Bronchial epithelial cell (primary cell): Measurements from ENCODE around the gene HOXA10. TPM values are rescaled to one million over a fixed set of nuclear protein-coding genes. Genes with fewer than 3 reads are reported as not detected.
A peak's percentile ranks its signal among the peaks of the same experiment; 100 is the strongest.

ENCODE experiments used
- DNase-seq: peaks from one replicate; pipeline ENCODE4 v3.0.0-alpha.2; 2010; ENCODE audit warnings: low read depth
- FAIRE-seq: peaks from 2 replicates; lab custom pipeline; 2011; peaks lifted over from hg19 to GRCh38; lab: Jason Lieb, UNC
- H3K27me3 ChIP-seq: 2 replicates; pipeline ENCODE4 v1.5.1; 2011; ENCODE audit warnings: low read length; ENCODE audit not compliant: control insufficient read depth, insufficient read depth
- H3K36me3 ChIP-seq: 2 replicates; pipeline ENCODE4 v1.5.1; 2011; ENCODE audit warnings: low read length; ENCODE audit not compliant: control insufficient read depth, insufficient read depth
- H3K4me3 ChIP-seq: 2 replicates; pipeline ENCODE4 v1.5.1; 2011; ENCODE audit warnings: mild to moderate bottlenecking, low read depth, low read length, control low read depth
- total RNA-seq: library from RNA; depleted of rRNA; stranded (reverse); fragments of >200 nt; gene quantifications from 2 replicates; pipeline ENCODE4 v1.2.1, GENCODE V29; 2014
- TF ChIP-seq, protein P1 (sequence below): IDR thresholded peaks from 2 replicates; pipeline ENCODE4 v1.5.1; 2011; ENCODE audit warnings: mild to moderate bottlenecking, moderate library complexity, low read length, control low read depth, inconsistent platforms; ENCODE audit not compliant: insufficient read depth, severe bottlenecking

Gene HOXA10
- total RNA-seq, 1 donor from 2014 or later = not detected

DNA sequence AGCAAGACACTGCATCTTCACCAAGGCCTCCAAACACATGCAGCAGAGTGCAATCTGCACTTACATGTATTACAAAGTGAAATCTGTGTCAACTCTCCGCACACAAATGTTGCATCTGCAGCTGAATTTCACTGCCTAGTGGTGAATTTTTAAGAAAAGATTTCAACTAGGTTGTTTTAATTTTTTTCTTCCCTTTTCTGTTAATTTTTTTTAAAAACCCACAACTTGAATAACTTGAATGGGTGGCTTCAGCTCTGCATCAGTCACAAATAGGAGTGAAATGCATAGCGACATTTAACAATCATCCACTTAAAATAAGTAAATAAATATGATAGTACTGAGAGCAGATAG is 19.9 kb upstream of the HOXA10 start:
- no peak for FAIRE-seq
- peaks cover 74% of the 10 kb centered on the region for H3K27me3 ChIP-seq
- TF ChIP-seq, protein P1, sequence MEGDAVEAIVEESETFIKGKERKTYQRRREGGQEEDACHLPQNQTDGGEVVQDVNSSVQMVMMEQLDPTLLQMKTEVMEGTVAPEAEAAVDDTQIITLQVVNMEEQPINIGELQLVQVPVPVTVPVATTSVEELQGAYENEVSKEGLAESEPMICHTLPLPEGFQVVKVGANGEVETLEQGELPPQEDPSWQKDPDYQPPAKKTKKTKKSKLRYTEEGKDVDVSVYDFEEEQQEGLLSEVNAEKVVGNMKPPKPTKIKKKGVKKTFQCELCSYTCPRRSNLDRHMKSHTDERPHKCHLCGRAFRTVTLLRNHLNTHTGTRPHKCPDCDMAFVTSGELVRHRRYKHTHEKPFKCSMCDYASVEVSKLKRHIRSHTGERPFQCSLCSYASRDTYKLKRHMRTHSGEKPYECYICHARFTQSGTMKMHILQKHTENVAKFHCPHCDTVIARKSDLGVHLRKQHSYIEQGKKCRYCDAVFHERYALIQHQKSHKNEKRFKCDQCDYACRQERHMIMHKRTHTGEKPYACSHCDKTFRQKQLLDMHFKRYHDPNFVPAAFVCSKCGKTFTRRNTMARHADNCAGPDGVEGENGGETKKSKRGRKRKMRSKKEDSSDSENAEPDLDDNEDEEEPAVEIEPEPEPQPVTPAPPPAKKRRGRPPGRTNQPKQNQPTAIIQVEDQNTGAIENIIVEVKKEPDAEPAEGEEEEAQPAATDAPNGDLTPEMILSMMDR = no peak
- DNase-seq = no peak
- no peaks in the 10 kb centered on the region for H3K36me3 ChIP-seq
- no peak overlapping the region for H3K4me3 ChIP-seq

DNA sequence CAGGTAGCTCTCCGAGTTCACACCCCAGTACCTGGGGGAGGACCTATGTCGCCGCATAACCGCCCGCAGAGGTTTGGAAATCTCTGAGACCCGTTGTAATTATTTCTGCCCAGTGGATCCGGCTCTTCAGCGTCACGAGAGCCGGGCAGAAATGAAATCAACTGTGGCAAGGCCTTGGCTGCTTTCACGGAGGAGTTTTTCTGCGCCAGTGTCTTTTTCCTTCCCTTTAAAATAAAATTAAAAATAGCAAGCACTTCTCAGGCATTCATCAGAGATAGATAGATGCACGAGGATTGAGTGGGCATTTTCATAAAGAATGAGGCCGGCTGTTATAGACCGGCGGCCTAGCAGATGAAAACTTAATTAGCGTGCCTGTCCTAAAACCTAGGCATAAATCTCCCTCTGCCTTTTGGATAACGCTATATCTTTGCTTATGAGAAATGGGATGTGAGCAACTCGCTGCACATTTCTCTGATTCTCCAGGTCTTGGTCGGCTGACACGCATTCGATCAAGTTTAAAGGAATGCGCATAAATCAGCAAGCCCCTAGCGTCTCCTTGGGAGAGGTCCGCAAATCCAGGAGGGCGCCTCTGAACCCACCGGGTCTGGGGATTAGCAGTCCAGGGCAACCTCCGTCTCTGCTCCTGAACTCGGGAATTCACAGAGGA is 19.3 kb upstream of the HOXA10 start:
- FAIRE-seq (peak; percentile 47), DNase-seq (no peak)
- H3K36me3 ChIP-seq = no peaks in the 10 kb centered on the region
- TF ChIP-seq, protein P1 = no peak
- H3K27me3 ChIP-seq = peaks cover 74% of the 10 kb centered on the region
- H3K4me3 ChIP-seq = no peak overlapping the region

DNA sequence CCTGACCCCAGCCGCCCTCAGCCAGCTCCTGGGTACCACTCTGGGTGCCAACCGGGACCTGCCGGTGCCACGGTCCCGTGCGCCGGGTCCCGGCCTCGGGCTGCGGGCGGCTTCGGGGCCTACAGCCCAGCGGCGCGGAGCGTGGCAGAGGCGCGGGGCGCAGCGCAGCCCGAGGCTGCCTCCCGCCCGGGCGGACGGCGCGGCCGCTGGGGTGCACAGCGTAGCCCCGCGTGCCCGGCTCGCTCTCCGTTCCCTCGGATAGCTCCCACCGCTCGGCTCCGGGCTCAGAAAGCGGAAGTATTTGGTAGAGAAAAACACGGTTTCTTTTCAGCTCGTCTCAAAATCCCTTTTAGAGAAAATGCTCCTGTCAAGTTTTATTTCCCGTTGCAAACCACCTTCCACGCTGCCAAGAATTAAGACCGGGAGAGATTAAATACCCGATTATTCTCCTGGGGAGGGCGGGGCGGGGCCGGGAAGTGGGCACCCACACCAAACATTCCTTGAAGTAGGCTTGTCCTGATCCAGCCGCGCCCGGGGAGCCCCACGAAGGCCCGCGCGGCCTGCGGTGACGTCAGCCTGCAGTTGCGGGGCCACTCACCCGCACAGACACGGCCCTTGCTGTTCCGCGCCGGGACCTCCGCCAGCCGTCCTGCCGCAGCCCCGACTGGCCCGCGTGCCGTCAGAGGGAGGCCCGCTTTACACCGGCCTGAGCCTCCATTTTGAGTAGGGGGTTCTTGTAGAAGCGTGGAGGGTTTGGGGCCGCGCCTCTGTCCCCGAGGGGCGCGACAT is 18.6 kb upstream of the HOXA10 start:
- H3K27me3 ChIP-seq = peaks cover 74% of the 10 kb centered on the region
- no peaks in the 10 kb centered on the region for H3K36me3 ChIP-seq
- FAIRE-seq = no peak
- TF ChIP-seq, protein P1 = no peak
- DNase-seq = no peak
- no peak overlapping the region for H3K4me3 ChIP-seq

DNA sequence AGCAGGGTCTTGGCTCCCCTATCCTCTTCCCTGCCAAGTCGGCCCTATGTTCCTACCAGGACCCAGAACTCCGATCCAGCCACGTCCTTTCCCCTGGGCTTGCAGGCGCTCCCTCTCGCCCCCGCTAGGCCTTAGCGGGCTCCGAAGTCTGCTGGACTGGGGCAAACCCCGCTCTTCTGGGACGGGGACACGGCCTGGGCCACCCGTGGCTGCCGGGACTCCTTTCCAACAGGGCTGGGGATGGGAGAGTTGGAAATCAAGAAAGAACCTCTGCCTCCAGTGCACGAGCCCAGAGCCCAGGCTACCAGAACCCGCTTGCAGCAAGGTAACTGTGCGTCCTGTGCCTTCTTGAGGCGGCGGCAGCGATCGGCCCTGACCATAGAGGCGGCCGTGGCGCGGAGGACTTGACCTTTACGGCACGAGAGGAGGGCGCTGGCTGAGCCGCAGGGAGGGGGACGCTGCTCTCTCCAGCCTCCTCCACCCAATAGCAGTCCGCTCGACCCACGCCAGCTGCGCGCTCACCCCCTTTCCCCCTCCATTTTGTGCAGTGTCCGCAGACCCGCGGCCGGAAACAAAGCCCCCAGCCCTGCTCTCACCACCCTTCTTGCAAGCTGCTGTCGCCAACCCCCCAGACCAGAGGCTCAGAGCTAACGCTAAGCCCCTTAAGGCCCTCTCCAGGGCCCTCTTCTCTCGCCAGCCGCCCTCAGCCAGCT is 17.9 kb upstream of the HOXA10 start:
- FAIRE-seq = no peak
- H3K4me3 ChIP-seq = no peak overlapping the region
- TF ChIP-seq, protein P1 = no peak
- no peak for DNase-seq
- no peaks in the 10 kb centered on the region for H3K36me3 ChIP-seq
- H3K27me3 ChIP-seq = peaks cover 76% of the 10 kb centered on the region

DNA sequence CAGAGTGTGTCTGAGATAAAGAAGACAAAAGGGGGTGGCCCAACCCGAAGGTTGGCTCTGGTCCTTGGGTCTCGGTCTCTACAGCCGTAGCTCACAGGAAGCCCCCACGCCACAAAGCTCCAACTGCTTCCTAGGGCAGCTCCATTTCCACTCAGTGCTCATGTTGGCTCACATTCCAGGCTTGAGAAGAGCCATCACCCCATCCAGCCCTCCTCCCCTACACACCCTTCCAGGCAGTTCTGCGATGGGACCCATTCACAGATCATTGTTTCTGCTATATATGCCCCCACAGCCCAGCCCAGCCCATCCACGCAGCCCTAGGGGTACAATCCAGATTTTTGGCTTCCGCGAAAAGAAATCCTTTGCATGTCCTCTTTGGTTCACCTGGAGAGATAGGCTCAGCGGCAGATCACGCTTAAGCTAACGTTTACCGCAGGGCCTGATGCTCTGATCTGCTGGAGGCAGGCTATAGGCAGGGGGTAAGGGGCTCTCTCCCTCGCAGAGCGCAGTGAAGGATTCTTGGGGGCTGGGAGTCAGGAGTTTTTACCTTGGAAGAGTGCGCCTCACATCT is 17.1 kb upstream of the HOXA10 start:
- no peak for FAIRE-seq
- TF ChIP-seq, protein P1 = no peak
- Histone ChIP-seq H3K27me3 (peaks cover 78% of the 10 kb centered on the region), H3K36me3 (no peaks in the 10 kb centered on the region), H3K4me3 (no peak overlapping the region)
- DNase-seq = no peak
